HL-60 (cell line): ENCODE measurements around the gene ZNF827.

Source experiments
- CTCF ChIP-seq: IDR thresholded peaks from one replicate; pipeline ENCODE4 v1.5.1; 2011; ENCODE audit warnings: low read length, control low read depth, inconsistent platforms; ENCODE audit not compliant: insufficient read depth
- POLR2AphosphoS5 ChIP-seq: IDR thresholded peaks from 2 replicates; pipeline ENCODE4 v1.6.1; 2012; ENCODE audit warnings: low read depth
- REST ChIP-seq: IDR thresholded peaks from 2 replicates; pipeline ENCODE4 v1.6.1; 2012; ENCODE audit warnings: low read depth; ENCODE audit not compliant: insufficient replicate concordance
- SPI1 ChIP-seq: IDR thresholded peaks from 2 replicates; pipeline ENCODE4 v1.6.1; 2012; ENCODE audit warnings: low read depth, mild to moderate bottlenecking, borderline replicate concordance

GRCh38 chr4:145867406-145867805, 71.2 kb downstream of the ZNF827 start:
- no peak for TF ChIP-seq POLR2AphosphoS5
- no peak for TF ChIP-seq CTCF
- TF ChIP-seq SPI1: no peak
- no peak for TF ChIP-seq REST
